SK-N-SH (cell line): Measurements from ENCODE around the gene GDF2. TPM values are rescaled to one million over a fixed set of nuclear protein-coding genes. Genes with fewer than 3 reads are reported as not detected.

Source experiments
- CTCF ChIA-PET: fragments of 300-600, 350-600 bp; formaldehyde crosslinking; extraction: SDS; loops from one replicate; lab custom pipeline; 2021; lab: Yijun Ruan, JAX
- POLR2A ChIA-PET: fragments of 350-600 bp; sonication (Branson Sonifier 250); formaldehyde crosslinking; extraction: SDS; loops from one replicate; lab custom pipeline; 2020; ENCODE audit warnings: antibody characterized with exemption, inconsistent platforms; lab: Yijun Ruan, JAX
- DNase-seq: peaks from one replicate; pipeline ENCODE4 v3.0.0; 2012
- H2AFZ ChIP-seq: fragments of 200-600 bp; sonication (generic); 2 replicates; pipeline ENCODE4 v1.8.1; 2016; ENCODE audit warnings: antibody characterized with exemption, mild to moderate bottlenecking, low read depth
- H3F3A ChIP-seq: fragments of 200-600 bp; sonication (generic); replicated peaks from 2 replicates; pipeline ENCODE3; 2016; ENCODE audit warnings: antibody characterized with exemption, mild to moderate bottlenecking; ENCODE audit not compliant: insufficient read depth
- H3K27ac ChIP-seq, 2 experiments: fragments of 200-500 bp in 1 of 2; fragments of 200-600 bp in 1 of 2; sonication (Bioruptor generic) in 1 of 2; sonication (generic), shearing (Covaris generic) in 1 of 2; 2 replicates each; pipeline versions ENCODE4 v1.5.1 to v1.6.1; 2014 to 2016; ENCODE audit warnings: low read depth in 2 of 2, inconsistent platforms in 1 of 2, low read length in 1 of 2, mild to moderate bottlenecking in 1 of 2, mixed read lengths in 1 of 2
- H3K27me3 ChIP-seq: fragments of 200-600 bp; sonication (generic), shearing (Covaris generic); 2 replicates; pipeline ENCODE4 v1.6.1; 2016; ENCODE audit warnings: mixed run types; ENCODE audit not compliant: insufficient read depth
- H3K36me3 ChIP-seq, 2 experiments: fragments of 200-500 bp in 1 of 2; fragments of 200-600 bp in 1 of 2; sonication (Bioruptor generic) in 1 of 2; sonication (generic) in 1 of 2; replicated peaks in 1 of 2; 2 replicates each; pipeline versions ENCODE3 to v1.5.1; 2014 to 2016; ENCODE audit warnings: low read length in 1 of 2, mild to moderate bottlenecking in 1 of 2; ENCODE audit not compliant: insufficient read depth in 2 of 2, control insufficient read depth in 1 of 2
- H3K4me1 ChIP-seq, 2 experiments: fragments of 200-500 bp in 1 of 2; fragments of 200-600 bp in 1 of 2; sonication (Bioruptor generic) in 1 of 2; sonication (generic), shearing (Covaris generic) in 1 of 2; 2 replicates each; pipeline versions ENCODE4 v1.5.1 to v1.6.1; 2014 to 2016; ENCODE audit warnings: low read depth in 1 of 2, low read length in 1 of 2, mixed run types in 1 of 2; ENCODE audit not compliant: insufficient read depth in 2 of 2, control insufficient read depth in 1 of 2
- H3K4me2 ChIP-seq: fragments of 200-600 bp; sonication (generic), shearing (Covaris generic); 2 replicates; pipeline ENCODE4 v1.6.1; 2017; ENCODE audit warnings: mixed run types
- H3K4me3 ChIP-seq, 2 experiments: fragments of 200-500 bp in 1 of 2; fragments of 200-600 bp in 1 of 2; sonication (Bioruptor generic) in 1 of 2; sonication (generic), shearing (Covaris generic) in 1 of 2; 2 replicates each; pipeline versions ENCODE4 v1.5.1 to v1.8.1; 2014 to 2016; ENCODE audit warnings: low read depth in 2 of 2, inconsistent platforms in 1 of 2, low read length in 1 of 2, mild to moderate bottlenecking in 1 of 2, mixed read lengths in 1 of 2, moderate library complexity in 1 of 2
- H3K79me2 ChIP-seq: fragments of 200-600 bp; sonication (generic); 2 replicates; pipeline ENCODE4 v1.8.1; 2017; ENCODE audit warnings: mild to moderate bottlenecking; ENCODE audit not compliant: insufficient read depth
- H3K9ac ChIP-seq: fragments of 200-600 bp; sonication (generic); 2 replicates; pipeline ENCODE4 v1.6.1; 2017; ENCODE audit warnings: mixed run types
- H3K9me2 ChIP-seq: fragments of 200-600 bp; sonication (generic); 2 replicates; pipeline ENCODE4 v1.6.1; 2017; ENCODE audit warnings: mixed run types
- H3K9me3 ChIP-seq: fragments of 200-600 bp; sonication (generic); 2 replicates; pipeline ENCODE4 v1.6.1; 2017; ENCODE audit warnings: mixed run types, mild to moderate bottlenecking, moderate library complexity
- H4K20me1 ChIP-seq: fragments of 200-600 bp; sonication (generic); 2 replicates; pipeline ENCODE4 v1.6.1; 2017; ENCODE audit warnings: mild to moderate bottlenecking, mixed run types; ENCODE audit not compliant: insufficient read depth
- CHD2 ChIP-seq: fragments of 150-350 bp; IDR thresholded peaks from 2 replicates; pipeline ENCODE4 v1.6.1; 2018; ENCODE audit warnings: low read length; ENCODE audit not compliant: partially characterized antibody
- ELF1 ChIP-seq: IDR thresholded peaks from 2 replicates; pipeline ENCODE4 v1.4.0; 2012
- EZH2phosphoT487 ChIP-seq: fragments of 200-600 bp; sonication (generic); IDR thresholded peaks from 2 replicates; pipeline ENCODE4 v1.6.1; 2017; ENCODE audit warnings: low read depth, mixed run types, mild to moderate bottlenecking, antibody characterized with exemption, moderate library complexity, borderline replicate concordance
- FOSL2 ChIP-seq: IDR thresholded peaks from 2 replicates; pipeline ENCODE4 v1.4.0; 2012; ENCODE audit warnings: low read depth, mild to moderate bottlenecking, moderate library complexity, borderline replicate concordance
- FOXJ3 ChIP-seq: sonication (generic); formaldehyde crosslinking; IDR thresholded peaks from 2 replicates; pipeline ENCODE4 v1.5.1; 2020; ENCODE audit warnings: mild to moderate bottlenecking, missing genetic modification reagents
- GABPA ChIP-seq: IDR thresholded peaks from 2 replicates; pipeline ENCODE4 v1.4.0; 2012; ENCODE audit warnings: low read depth, mild to moderate bottlenecking
- GATA2 ChIP-seq: sonication (generic); formaldehyde crosslinking; IDR thresholded peaks from 2 replicates; pipeline ENCODE4 v1.5.0; 2020; ENCODE audit warnings: mild to moderate bottlenecking, missing genetic modification reagents
- JUND ChIP-seq: IDR thresholded peaks from 2 replicates; pipeline ENCODE4 v1.4.0; 2012
- MEF2A ChIP-seq: IDR thresholded peaks from 2 replicates; pipeline ENCODE4 v1.4.0; 2012; ENCODE audit warnings: low read depth, borderline replicate concordance
- MXI1 ChIP-seq: IDR thresholded peaks from 2 replicates; pipeline ENCODE4 v1.6.1; 2012; ENCODE audit warnings: mild to moderate bottlenecking, low read depth, low read length, improper control_type of control experiment
- NFIC ChIP-seq: IDR thresholded peaks from 2 replicates; pipeline ENCODE4 v1.4.0; 2012; ENCODE audit warnings: borderline replicate concordance
- POLR2AphosphoS5 ChIP-seq: IDR thresholded peaks from 2 replicates; pipeline ENCODE4 v1.6.1; 2012; ENCODE audit warnings: low read depth, low read length
- RAD21 ChIP-seq: IDR thresholded peaks from 2 replicates; pipeline ENCODE4 v1.6.1; 2012; ENCODE audit warnings: mild to moderate bottlenecking, low read length
- RCOR1 ChIP-seq: fragments of 150-350 bp; IDR thresholded peaks from 2 replicates; pipeline ENCODE4 v1.6.1; 2017; ENCODE audit warnings: antibody characterized with exemption, low read length
- RFX5 ChIP-seq: IDR thresholded peaks from 2 replicates; pipeline ENCODE4 v1.6.1; 2012; ENCODE audit warnings: mild to moderate bottlenecking, improper control_type of control experiment, low read length
- SMC3 ChIP-seq: IDR thresholded peaks from 2 replicates; pipeline ENCODE4 v1.6.1; 2012; ENCODE audit warnings: low read depth, low read length, improper control_type of control experiment
- TCF12 ChIP-seq: IDR thresholded peaks from 2 replicates; pipeline ENCODE4 v1.4.0; 2012
- WGBS: methylation state at CpG from one replicate; pipeline ENCODE4 v1.1.6; 2017; ENCODE audit warnings: low lambda C conversion rate; 5-methylcytosine and 5-hydroxymethylcytosine counted together
- polyA plus RNA-seq, 3 experiments: library from polyadenylated mRNA; depleted of rRNA; stranded (reverse); fragments of >200 nt; gene quantifications; 2 replicates each; pipeline ENCODE4 v1.2.3, GENCODE V29; 2012
- TF ChIP-seq, protein P1 (sequence below): fragments of 150-350 bp; IDR thresholded peaks from 2 replicates; pipeline ENCODE4 v1.6.1; 2016; ENCODE audit warnings: mild to moderate bottlenecking, low read depth, low read length
- TF ChIP-seq, protein P2 (sequence below): fragments of 150-350 bp; IDR thresholded peaks from 2 replicates; pipeline ENCODE4 v1.6.1; 2017; ENCODE audit warnings: antibody characterized with exemption, low read length, low read depth, borderline replicate concordance
- TF ChIP-seq, protein P3 (sequence below): IDR thresholded peaks from 2 replicates; pipeline ENCODE4 v1.4.0; 2012; ENCODE audit warnings: low read depth
- TF ChIP-seq, protein P4 (sequence below): IDR thresholded peaks from 2 replicates; pipeline ENCODE4 v1.4.0; 2012; ENCODE audit warnings: low read depth, borderline replicate concordance

Gene GDF2
- polyA plus RNA-seq, 1 of the 3 experiments (the other 2 are of a cell fraction), result not detected

DNA sequence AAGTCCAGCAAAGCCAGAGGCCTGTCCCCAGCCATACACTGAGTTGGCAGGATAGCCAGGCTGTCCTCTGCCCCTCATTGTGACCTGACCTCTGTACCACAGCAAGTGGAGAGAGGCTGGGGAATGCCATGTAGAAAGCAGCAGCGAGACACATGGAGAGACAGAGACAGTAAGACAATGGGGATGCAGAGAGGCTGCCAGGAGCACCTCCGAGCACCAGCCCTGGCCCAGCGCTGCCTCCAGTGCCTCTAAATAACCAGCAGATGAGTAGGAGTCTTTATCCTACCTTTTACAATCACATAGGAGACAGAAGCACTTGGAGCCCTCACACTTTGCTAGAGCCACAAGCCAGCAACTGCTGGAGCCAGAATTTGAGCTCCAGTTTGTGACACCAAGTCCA, 8.1 kb downstream of the GDF2 start (continued):
- TF ChIP-seq, protein P1, sequence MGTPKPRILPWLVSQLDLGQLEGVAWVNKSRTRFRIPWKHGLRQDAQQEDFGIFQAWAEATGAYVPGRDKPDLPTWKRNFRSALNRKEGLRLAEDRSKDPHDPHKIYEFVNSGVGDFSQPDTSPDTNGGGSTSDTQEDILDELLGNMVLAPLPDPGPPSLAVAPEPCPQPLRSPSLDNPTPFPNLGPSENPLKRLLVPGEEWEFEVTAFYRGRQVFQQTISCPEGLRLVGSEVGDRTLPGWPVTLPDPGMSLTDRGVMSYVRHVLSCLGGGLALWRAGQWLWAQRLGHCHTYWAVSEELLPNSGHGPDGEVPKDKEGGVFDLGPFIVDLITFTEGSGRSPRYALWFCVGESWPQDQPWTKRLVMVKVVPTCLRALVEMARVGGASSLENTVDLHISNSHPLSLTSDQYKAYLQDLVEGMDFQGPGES, result no peak
- TF ChIP-seq RAD21, result no peak
- TF ChIP-seq ELF1, result no peak
- TF ChIP-seq POLR2AphosphoS5, result no peak
- TF ChIP-seq, protein P2, sequence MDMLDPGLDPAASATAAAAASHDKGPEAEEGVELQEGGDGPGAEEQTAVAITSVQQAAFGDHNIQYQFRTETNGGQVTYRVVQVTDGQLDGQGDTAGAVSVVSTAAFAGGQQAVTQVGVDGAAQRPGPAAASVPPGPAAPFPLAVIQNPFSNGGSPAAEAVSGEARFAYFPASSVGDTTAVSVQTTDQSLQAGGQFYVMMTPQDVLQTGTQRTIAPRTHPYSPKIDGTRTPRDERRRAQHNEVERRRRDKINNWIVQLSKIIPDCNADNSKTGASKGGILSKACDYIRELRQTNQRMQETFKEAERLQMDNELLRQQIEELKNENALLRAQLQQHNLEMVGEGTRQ, result no peak
- TF ChIP-seq SMC3, result no peak
- no peak for TF ChIP-seq FOXJ3 (CRISPR knock-in tag)

DNA sequence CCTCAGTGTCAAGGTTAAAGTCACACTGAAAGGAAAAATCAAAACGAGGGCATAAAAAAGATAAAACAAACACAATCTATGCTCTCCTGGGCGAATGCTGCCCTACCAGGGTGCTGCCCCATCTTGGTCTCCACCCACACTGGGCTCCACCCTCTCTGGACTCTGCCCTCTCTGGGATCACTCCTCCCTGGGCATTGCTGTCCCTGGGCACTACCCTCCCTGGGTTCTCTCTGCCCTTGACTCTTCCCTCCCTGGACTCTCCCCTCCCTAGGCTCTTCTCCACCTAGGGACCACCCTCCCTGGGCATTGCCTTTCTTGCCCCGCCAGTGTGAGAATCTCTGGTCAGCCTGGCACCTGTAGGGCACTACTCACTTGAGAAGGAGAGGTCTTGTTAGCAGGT, 8.6 kb downstream of the GDF2 start:
- peaks cover 0 to 8% of the 10 kb centered on the region in 2 experiments; a peak in 1 of 4 replicates for H3K4me1 ChIP-seq
- ChIA-PET CTCF (interaction anchor here (1.7 to 3.3 kb wide), 4 partner anchors 10 to 306 kb away, joined by 4 to 17 read pairs (median 8); no protein-coding TSS in a partner anchor), POLR2A (no interaction called here)
- no peak overlapping the region for H2AFZ ChIP-seq
- no peaks in the 10 kb centered on the region for H3K9me2 ChIP-seq
- no peaks in the 10 kb centered on the region for H3K79me2 ChIP-seq
- no peak for DNase-seq
- H3K9me3 ChIP-seq, result no peaks in the 10 kb centered on the region
- no peaks in the 10 kb centered on the region for H4K20me1 ChIP-seq
- no peaks in the 10 kb centered on the region for H3F3A ChIP-seq
- TF ChIP-seq SMC3, result no peak
- no peak for TF ChIP-seq FOXJ3 (CRISPR knock-in tag)
- no peak for TF ChIP-seq JUND
- TF ChIP-seq, protein P3, sequence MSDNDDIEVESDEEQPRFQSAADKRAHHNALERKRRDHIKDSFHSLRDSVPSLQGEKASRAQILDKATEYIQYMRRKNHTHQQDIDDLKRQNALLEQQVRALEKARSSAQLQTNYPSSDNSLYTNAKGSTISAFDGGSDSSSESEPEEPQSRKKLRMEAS, result no peak
- no peak for TF ChIP-seq POLR2AphosphoS5
- no peak overlapping the region for H3K27ac ChIP-seq
- H3K36me3 ChIP-seq, result no peaks in the 10 kb centered on the region
- H3K4me3 ChIP-seq, result no peak overlapping the region
- peaks cover 9% of the 10 kb centered on the region; the same call in 1 of the 2 replicates for H3K27me3 ChIP-seq
- no peak overlapping the region for H3K4me2 ChIP-seq
- no peak overlapping the region for H3K9ac ChIP-seq
- WGBS, result 22% methylated on average over 3 of the region's 3 CpGs

DNA sequence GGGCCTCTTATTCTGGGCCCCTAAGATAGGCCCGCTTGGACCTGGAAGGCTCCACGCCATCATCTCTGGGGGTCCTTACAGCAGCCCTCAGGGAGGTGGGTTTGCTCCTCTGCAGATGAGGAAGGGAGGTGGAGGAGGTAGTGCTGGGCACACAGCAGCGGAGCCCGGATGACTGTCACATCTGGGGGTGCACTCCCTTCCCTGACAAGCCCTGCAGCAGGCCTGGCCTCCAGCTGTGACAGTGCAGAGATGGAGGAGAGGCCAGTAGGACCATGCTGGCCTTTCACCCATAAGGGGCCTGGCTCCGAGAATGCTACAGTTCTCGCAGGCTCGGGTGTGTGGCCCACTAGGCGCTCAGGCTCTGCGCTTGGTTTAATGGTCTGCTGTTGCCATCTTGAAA, 9.2 kb downstream of the GDF2 start:
- ChIA-PET CTCF (interaction anchor here (1.4 to 3.3 kb wide), 4 partner anchors 9 to 338 kb away, joined by 4 to 17 read pairs (median 6); no protein-coding TSS in a partner anchor), POLR2A (no interaction called here)
- Histone ChIP-seq H3K9me3 (no peaks in the 10 kb centered on the region), H3K4me2 (no peak overlapping the region), H3K27me3 (peaks cover 16% of the 10 kb centered on the region; the same call in 1 of the 2 replicates), H3K4me1 (peaks cover 0 to 5% of the 10 kb centered on the region in 2 experiments; a peak in 1 of 4 replicates), H3K79me2 (no peaks in the 10 kb centered on the region), H4K20me1 (no peaks in the 10 kb centered on the region), H3F3A (no peaks in the 10 kb centered on the region), H3K9ac (no peak overlapping the region), H3K4me3 (no peak overlapping the region), H2AFZ (no peak overlapping the region), H3K9me2 (no peaks in the 10 kb centered on the region), H3K27ac (no peak overlapping the region), H3K36me3 (no peaks in the 10 kb centered on the region)
- WGBS, result 75% methylated on average over 9 of the region's 9 CpGs
- TF ChIP-seq GATA2 (no peak), JUND (no peak), TCF12 (no peak), FOXJ3 (CRISPR knock-in tag) (no peak), ELF1 (no peak), EZH2phosphoT487 (no peak), RCOR1 (no peak), RFX5 (no peak), SMC3 (no peak), NFIC (no peak), GABPA (no peak), MXI1 (no peak), FOSL2 (no peak), MEF2A (no peak), POLR2AphosphoS5 (no peak), RAD21 (no peak), CHD2 (no peak)
- TF ChIP-seq, protein P1, result no peak
- TF ChIP-seq, protein P4, sequence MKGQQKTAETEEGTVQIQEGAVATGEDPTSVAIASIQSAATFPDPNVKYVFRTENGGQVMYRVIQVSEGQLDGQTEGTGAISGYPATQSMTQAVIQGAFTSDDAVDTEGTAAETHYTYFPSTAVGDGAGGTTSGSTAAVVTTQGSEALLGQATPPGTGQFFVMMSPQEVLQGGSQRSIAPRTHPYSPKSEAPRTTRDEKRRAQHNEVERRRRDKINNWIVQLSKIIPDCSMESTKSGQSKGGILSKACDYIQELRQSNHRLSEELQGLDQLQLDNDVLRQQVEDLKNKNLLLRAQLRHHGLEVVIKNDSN, result no peak
- no peak for DNase-seq
